ENCODE data around the gene TBC1D30.

TBC1D30 gene

GRCh38 chr12:64791036-64791435, 33.4 kb upstream of the TBC1D30 start:
- no peak overlapping the region for H3K27ac ChIP-seq (ENCODE audit: low read depth, low read length)
- no peak overlapping the region for H3K9ac ChIP-seq (ENCODE audit: low read length)
- H3K4me2 ChIP-seq (ENCODE audit: low read depth, low read length, poor library complexity, severe bottlenecking): no peak overlapping the region
- no peaks in the 10 kb centered on the region for H3K9me3 ChIP-seq (ENCODE audit: insufficient read depth, low read length)
- H3K4me3 ChIP-seq (ENCODE audit: insufficient read depth, low read length, poor library complexity, severe bottlenecking): no peak overlapping the region
- no peaks in the 10 kb centered on the region for H3K36me3 ChIP-seq (ENCODE audit: low read length)
- H4K20me1 ChIP-seq (ENCODE audit: low read depth, low read length): no peaks in the 10 kb centered on the region
- TF ChIP-seq CTCF (IDR thresholded peaks at IDR 0.05; ENCODE audit: insufficient read depth, low read length, poor library complexity, severe bottlenecking): no peak
- no peak overlapping the region for H2AFZ ChIP-seq (ENCODE audit: low read depth, low read length, severe bottlenecking)
- no peaks in the 10 kb centered on the region for H3K79me2 ChIP-seq (ENCODE audit: insufficient read depth, low read length)
- H3K27me3 ChIP-seq (ENCODE audit: low read length): no peaks in the 10 kb centered on the region
- H3K9me2 ChIP-seq (replicated peaks; ENCODE audit: insufficient read depth, low read length): no peaks in the 10 kb centered on the region
- no peaks in the 10 kb centered on the region for H3F3A ChIP-seq (ENCODE audit: insufficient read depth)

DNA sequence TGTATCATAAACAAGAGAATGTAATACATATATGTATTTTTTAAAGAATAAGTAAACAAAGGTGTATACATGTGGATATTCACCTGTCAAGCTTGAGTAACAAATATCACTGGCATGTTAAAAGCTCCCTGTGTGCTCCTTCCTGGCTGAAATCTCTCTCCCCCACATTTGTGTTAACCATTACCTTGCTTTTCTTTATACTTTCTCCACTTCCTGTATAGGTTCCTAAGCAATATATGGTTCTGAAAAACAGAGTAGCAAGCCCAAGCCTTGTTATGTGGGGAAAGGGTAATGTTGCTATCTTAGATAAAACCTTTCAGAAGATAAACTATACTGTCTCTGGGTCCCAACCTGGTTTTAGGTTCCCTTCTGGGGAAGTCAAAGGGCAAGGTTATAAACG, 32.3 kb upstream of the TBC1D30 start:
- H3K9me3 ChIP-seq (ENCODE audit: insufficient read depth, low read length): no peaks in the 10 kb centered on the region
- no peak overlapping the region for H3K27ac ChIP-seq (ENCODE audit: low read depth, low read length)
- no peaks in the 10 kb centered on the region for H3K36me3 ChIP-seq (ENCODE audit: low read length)
- no peaks in the 10 kb centered on the region for H3K79me2 ChIP-seq (ENCODE audit: insufficient read depth, low read length)
- no peak for TF ChIP-seq EZH2phosphoT487 (conservative IDR thresholded peaks at IDR 0.05; ENCODE audit: low read length)
- no peak for TF ChIP-seq CTCF (IDR thresholded peaks at IDR 0.05; ENCODE audit: insufficient read depth, low read length, poor library complexity, severe bottlenecking)
- no peak overlapping the region for H3K4me3 ChIP-seq (ENCODE audit: insufficient read depth, low read length, poor library complexity, severe bottlenecking)
- no peaks in the 10 kb centered on the region for H3K27me3 ChIP-seq (ENCODE audit: low read length)
- H4K20me1 ChIP-seq (ENCODE audit: low read depth, low read length): no peaks in the 10 kb centered on the region
- no peak overlapping the region for H2AFZ ChIP-seq (ENCODE audit: low read depth, low read length, severe bottlenecking)
- no peaks in the 10 kb centered on the region for H3F3A ChIP-seq (ENCODE audit: insufficient read depth)
- no peak overlapping the region for H3K4me2 ChIP-seq (ENCODE audit: low read depth, low read length, poor library complexity, severe bottlenecking)
- no peak overlapping the region for H3K9ac ChIP-seq (ENCODE audit: low read length)
- no peaks in the 10 kb centered on the region for H3K9me2 ChIP-seq (replicated peaks; ENCODE audit: insufficient read depth, low read length)

- TF ChIP-seq CTCF (IDR thresholded peaks at IDR 0.05; ENCODE audit: insufficient read depth, low read length, poor library complexity, severe bottlenecking): no peak
- TF ChIP-seq EZH2phosphoT487 (conservative IDR thresholded peaks at IDR 0.05; ENCODE audit: low read length): no peak
- Histone ChIP-seq H3K9me3 (ENCODE audit: insufficient read depth, low read length) (no peaks in the 10 kb centered on the region), H3K27ac (ENCODE audit: low read depth, low read length) (no peak overlapping the region), H3K9me2 (replicated peaks; ENCODE audit: insufficient read depth, low read length) (no peaks in the 10 kb centered on the region), H3K36me3 (ENCODE audit: low read length) (no peaks in the 10 kb centered on the region), H3K9ac (ENCODE audit: low read length) (no peak overlapping the region), H4K20me1 (ENCODE audit: low read depth, low read length) (no peaks in the 10 kb centered on the region), H3K79me2 (ENCODE audit: insufficient read depth, low read length) (no peaks in the 10 kb centered on the region), H2AFZ (ENCODE audit: low read depth, low read length, severe bottlenecking) (no peak overlapping the region), H3K27me3 (ENCODE audit: low read length) (no peaks in the 10 kb centered on the region), H3K4me2 (ENCODE audit: low read depth, low read length, poor library complexity, severe bottlenecking) (no peak overlapping the region), H3F3A (ENCODE audit: insufficient read depth) (no peaks in the 10 kb centered on the region), H3K4me3 (ENCODE audit: insufficient read depth, low read length, poor library complexity, severe bottlenecking) (no peak overlapping the region)
These were observed 30.8 kb upstream of the TBC1D30 start for GRCh38 chr12:64793610-64794009.

- H3K9me3 ChIP-seq (ENCODE audit: insufficient read depth, low read length): no peaks in the 10 kb centered on the region
- H3F3A ChIP-seq (ENCODE audit: insufficient read depth): no peaks in the 10 kb centered on the region
- H3K4me3 ChIP-seq (ENCODE audit: insufficient read depth, low read length, poor library complexity, severe bottlenecking): no peak overlapping the region
- no peak for TF ChIP-seq CTCF (IDR thresholded peaks at IDR 0.05; ENCODE audit: insufficient read depth, low read length, poor library complexity, severe bottlenecking)
- no peak for TF ChIP-seq EZH2phosphoT487 (conservative IDR thresholded peaks at IDR 0.05; ENCODE audit: low read length)
- no peaks in the 10 kb centered on the region for H3K27me3 ChIP-seq (ENCODE audit: low read length)
- no peak overlapping the region for H3K27ac ChIP-seq (ENCODE audit: low read depth, low read length)
- no peak overlapping the region for H3K9ac ChIP-seq (ENCODE audit: low read length)
- H4K20me1 ChIP-seq (ENCODE audit: low read depth, low read length): no peaks in the 10 kb centered on the region
- no peak overlapping the region for H3K4me2 ChIP-seq (ENCODE audit: low read depth, low read length, poor library complexity, severe bottlenecking)
- H3K79me2 ChIP-seq (ENCODE audit: insufficient read depth, low read length): no peaks in the 10 kb centered on the region
- H3K36me3 ChIP-seq (ENCODE audit: low read length): no peaks in the 10 kb centered on the region
- no peaks in the 10 kb centered on the region for H3K9me2 ChIP-seq (replicated peaks; ENCODE audit: insufficient read depth, low read length)
- H2AFZ ChIP-seq (ENCODE audit: low read depth, low read length, severe bottlenecking): no peak overlapping the region
These were observed 30.1 kb upstream of the TBC1D30 start for GRCh38 chr12:64794305-64794704.

All from SU-DHL-6 (cell line).